ENCODE data around the gene MCM7.

MCM7 gene

DNA sequence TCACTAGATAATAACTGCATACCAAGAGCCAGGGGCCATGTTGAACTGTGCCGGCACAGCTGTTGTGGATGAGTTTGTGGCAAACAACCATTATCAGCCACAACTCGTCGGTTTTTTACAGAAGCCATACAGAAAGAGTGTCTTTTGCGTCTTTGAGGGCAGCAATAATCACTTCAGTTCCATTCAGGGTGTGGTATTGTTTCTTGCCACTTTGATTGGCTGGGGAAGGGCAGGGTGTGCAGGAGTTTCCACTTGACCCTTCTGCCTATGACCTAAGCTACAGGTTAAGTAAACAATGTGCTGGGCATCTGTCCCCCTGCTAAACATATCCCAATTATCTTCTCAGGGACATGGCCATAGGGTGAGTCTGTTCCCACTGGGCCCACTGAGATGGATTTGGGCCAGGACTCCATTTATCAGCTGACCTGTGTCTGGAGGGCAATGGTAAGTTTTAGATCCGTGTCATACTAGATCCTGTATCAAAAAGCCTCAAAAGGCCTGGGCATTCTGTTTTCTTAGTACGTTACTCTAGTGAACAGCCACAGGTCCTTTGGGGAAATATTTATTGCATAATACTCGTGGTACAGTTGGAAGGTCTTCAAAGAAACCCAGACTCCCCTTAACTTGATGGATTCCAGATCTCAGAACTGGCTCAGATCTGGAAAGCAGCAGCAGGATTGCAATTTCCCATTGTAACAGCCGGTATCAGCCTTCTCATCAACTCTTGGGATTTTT is 35.6 kb downstream of the MCM7 start:
- no peak for DNase-seq

GRCh38 chr7:100064162-100064561 is 37.0 kb downstream of the MCM7 start:
- DNase-seq = no peak

- DNase-seq = no peak
Observed at GRCh38 chr7:100063376-100063775, 37.8 kb downstream of the MCM7 start.

- no peak for DNase-seq
Observed at GRCh38 chr7:100061518-100062193, 39.5 kb downstream of the MCM7 start.

- DNase-seq = no peak
Observed at GRCh38 chr7:100059251-100059739, 41.9 kb downstream of the MCM7 start.

DNA sequence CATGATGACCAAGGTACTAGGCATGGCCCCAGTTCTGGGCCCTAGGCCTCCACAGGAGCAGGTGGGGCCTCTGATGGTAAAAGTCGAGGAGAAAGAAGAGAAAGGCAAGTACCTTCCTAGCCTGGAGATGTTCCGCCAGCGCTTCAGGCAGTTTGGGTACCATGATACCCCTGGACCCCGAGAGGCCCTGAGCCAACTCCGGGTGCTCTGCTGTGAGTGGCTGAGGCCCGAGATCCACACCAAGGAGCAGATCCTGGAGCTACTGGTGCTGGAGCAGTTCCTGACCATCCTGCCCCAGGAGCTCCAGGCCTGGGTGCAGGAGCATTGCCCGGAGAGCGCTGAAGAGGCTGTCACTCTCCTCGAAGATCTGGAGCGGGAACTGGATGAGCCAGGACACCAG is 44.2 kb downstream of the MCM7 start:
- no peak for DNase-seq

GRCh38 chr7:100053215-100053614 is 48.0 kb downstream of the MCM7 start:
- DNase-seq = peak; percentile 39

DNA sequence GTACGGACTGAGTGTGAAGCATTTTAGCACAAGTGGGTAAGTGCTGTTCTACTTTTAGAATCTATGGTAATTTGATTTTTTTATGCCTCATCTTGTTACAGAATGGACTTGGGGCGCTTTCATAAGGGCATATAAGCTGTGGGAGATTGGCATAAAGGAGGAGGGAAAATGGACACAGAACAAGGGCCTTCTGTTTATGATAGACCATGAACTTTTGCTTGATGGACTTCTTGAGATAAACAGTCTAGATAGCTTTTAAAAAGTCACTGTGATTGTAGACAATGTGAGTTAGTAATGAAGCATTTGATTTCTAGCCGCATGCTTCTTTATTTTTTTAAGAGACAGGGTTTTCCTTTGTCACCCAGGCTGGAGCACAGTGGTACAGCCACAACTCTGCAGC is 49.6 kb downstream of the MCM7 start:
- no peak for DNase-seq

DNA sequence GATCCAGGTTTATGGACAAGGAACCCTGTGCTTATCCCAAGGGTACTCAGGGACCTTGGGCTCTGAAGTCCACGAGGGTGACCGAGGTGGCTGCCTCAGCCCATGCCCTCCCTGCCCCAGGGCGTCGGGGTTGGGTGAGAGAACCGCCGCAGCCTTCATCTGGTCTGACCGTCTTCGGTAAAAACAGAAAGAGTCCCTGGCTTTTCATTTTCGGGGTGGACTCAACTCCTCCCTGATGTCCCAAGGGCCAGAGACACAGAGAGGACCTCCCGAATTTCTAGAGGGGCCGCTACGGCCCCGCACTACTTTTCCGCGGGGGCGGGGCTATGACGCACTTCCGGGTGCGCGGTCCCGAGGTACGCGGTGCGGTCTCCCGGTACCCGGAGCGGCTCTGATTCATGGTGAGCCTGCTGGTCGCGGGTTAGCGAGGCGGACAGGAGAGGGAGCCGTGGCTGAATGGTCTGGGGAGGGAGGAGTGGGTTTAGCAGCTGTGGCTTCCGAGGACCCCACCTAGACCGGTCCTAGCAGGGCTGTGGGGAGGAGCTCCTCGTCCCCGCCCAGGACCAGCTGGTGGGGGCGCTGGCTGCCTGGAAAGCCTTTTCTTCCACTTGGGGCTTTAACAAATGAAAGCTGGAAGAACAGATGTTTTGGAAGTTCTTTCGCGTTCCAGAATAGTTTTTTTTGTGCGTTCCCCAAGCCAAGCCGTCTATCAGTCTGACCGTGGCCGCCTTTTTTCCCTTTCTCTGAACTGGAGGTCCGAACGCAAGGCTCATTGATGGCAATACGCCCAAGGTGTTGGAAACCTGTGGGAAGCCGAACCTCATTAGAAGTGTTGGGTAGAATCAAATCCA is 51.5 kb downstream of the MCM7 start, which contains the start of gene ZSCAN21:
Gene ZSCAN21, plus strand, starts transcription at position 334 of the 851 bp plus-strand sequence. CDS start 7,233 bp downstream, outside the sequence.
- peak; percentile 80 for DNase-seq

- DNase-seq = no peak
Observed at GRCh38 chr7:100048680-100049079, 52.5 kb downstream of the MCM7 start.

GRCh38 chr7:100044718-100045117 is 56.5 kb downstream of the MCM7 start:
- DNase-seq = no peak

All from CD4-positive, alpha-beta T cell treated with Interleukin-4 for 4 hours (primary cell).